Ovary (tissue), 3 donors: ENCODE measurements around the gene BLTP2.

Source experiments
- POLR2A ChIP-seq: fragments of 450-650 bp; IDR thresholded peaks from one replicate; pipeline ENCODE4 v1.6.1; 2017; ENCODE audit warnings: antibody characterized with exemption, mild to moderate bottlenecking, moderate library complexity
- TF ChIP-seq, protein P1 (sequence below), 3 donors: fragments of 450-650 bp in 2 of 3; fragments of 200-600 bp in 1 of 3; IDR thresholded peaks; one replicate each; pipeline versions ENCODE4 v1.5.1 to v1.8.0; 2016 to 2022; ENCODE audit warnings: antibody characterized with exemption in 3 of 3, mild to moderate bottlenecking in 1 of 3
- donor health status: DM: no; HTN: no; CAD: no.

DNA sequence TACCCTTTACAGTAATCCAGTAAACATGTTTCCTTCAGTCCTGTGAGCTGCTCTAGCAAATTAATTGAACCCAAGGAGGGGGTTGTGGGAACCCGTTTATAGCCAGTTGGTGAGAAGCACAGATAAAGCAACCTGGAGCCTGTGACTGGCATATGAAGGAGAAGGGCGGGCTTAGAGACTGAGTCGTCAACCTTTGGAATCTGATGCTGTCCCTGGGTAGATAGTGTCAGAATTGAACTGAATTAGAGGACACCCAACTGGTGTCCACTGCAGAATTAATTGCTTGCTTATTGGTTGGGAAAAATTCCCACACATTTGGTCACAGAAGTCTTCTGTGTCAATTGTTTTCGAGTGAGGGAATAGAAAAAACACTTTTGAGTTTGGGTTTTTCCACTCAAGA, 18.1 kb downstream of the BLTP2 start:
- no peak for TF ChIP-seq POLR2A
- TF ChIP-seq, protein P1, sequence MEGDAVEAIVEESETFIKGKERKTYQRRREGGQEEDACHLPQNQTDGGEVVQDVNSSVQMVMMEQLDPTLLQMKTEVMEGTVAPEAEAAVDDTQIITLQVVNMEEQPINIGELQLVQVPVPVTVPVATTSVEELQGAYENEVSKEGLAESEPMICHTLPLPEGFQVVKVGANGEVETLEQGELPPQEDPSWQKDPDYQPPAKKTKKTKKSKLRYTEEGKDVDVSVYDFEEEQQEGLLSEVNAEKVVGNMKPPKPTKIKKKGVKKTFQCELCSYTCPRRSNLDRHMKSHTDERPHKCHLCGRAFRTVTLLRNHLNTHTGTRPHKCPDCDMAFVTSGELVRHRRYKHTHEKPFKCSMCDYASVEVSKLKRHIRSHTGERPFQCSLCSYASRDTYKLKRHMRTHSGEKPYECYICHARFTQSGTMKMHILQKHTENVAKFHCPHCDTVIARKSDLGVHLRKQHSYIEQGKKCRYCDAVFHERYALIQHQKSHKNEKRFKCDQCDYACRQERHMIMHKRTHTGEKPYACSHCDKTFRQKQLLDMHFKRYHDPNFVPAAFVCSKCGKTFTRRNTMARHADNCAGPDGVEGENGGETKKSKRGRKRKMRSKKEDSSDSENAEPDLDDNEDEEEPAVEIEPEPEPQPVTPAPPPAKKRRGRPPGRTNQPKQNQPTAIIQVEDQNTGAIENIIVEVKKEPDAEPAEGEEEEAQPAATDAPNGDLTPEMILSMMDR (IDR thresholded peaks at IDR 0.05) = no peak
